Astrocyte (in vitro differentiated cells and primary cell): ENCODE data around the gene L1CAM. TPM values are rescaled to one million over a fixed set of nuclear protein-coding genes. Genes with fewer than 3 reads are reported as not detected.

Source experiments
- DNase-seq: peaks from one replicate; pipeline ENCODE4 v3.0.0-alpha.2; 2010; ENCODE audit warnings: low read depth
- FAIRE-seq: peaks from 2 replicates; lab custom pipeline; 2011; peaks lifted over from hg19 to GRCh38; lab: Jason Lieb, UNC
- H2AFZ ChIP-seq: 2 replicates; pipeline ENCODE4 v1.6.0; 2012; ENCODE audit warnings: low read depth, low read length, inconsistent platforms
- H3K27ac ChIP-seq: 2 replicates; pipeline ENCODE4 v1.5.1; 2011; ENCODE audit warnings: low read depth, low read length, inconsistent platforms
- H3K27me3 ChIP-seq: 2 replicates; pipeline ENCODE4 v1.6.0; 2011; ENCODE audit warnings: low read length, inconsistent platforms; ENCODE audit not compliant: insufficient read depth
- H3K36me3 ChIP-seq: 2 replicates; pipeline ENCODE4 v1.5.1; 2011; ENCODE audit warnings: low read length, inconsistent platforms; ENCODE audit not compliant: insufficient read depth
- H3K4me1 ChIP-seq: 2 replicates; pipeline ENCODE4 v1.5.1; 2011; ENCODE audit warnings: low read length, inconsistent platforms; ENCODE audit not compliant: insufficient read depth
- H3K4me2 ChIP-seq: 2 replicates; pipeline ENCODE4 v1.6.0; 2012; ENCODE audit warnings: low read length, inconsistent platforms
- H3K4me3 ChIP-seq: 2 replicates; pipeline ENCODE4 v1.5.1; 2011; ENCODE audit warnings: low read depth, mild to moderate bottlenecking, low read length, inconsistent platforms; ENCODE audit not compliant: insufficient read depth
- H3K79me2 ChIP-seq: 2 replicates; pipeline ENCODE4 v1.6.0; 2012; ENCODE audit warnings: mild to moderate bottlenecking, low read length, inconsistent platforms; ENCODE audit not compliant: insufficient read depth
- H3K9ac ChIP-seq: 2 replicates; pipeline ENCODE4 v1.6.0; 2012; ENCODE audit warnings: mild to moderate bottlenecking, low read length, inconsistent platforms
- H3K9me3 ChIP-seq: 2 replicates; pipeline ENCODE4 v1.5.1; 2012; ENCODE audit warnings: low read depth, mild to moderate bottlenecking, low read length, inconsistent platforms; ENCODE audit not compliant: insufficient read depth
- H4K20me1 ChIP-seq: 2 replicates; pipeline ENCODE4 v1.6.0; 2012; ENCODE audit warnings: low read length, inconsistent platforms; ENCODE audit not compliant: insufficient read depth
- H3K27ac Mint-ChIP-seq: one replicate; pipeline ENCODE4 v1.8.0; 2021; ENCODE audit warnings: mild to moderate bottlenecking, mixed read lengths; ENCODE audit not compliant: unreplicated experiment
- H3K27me3 Mint-ChIP-seq: one replicate; pipeline ENCODE4 v1.8.0; 2021; ENCODE audit warnings: low read depth, mixed read lengths; ENCODE audit not compliant: unreplicated experiment
- H3K36me3 Mint-ChIP-seq: one replicate; pipeline ENCODE4 v1.8.0; 2021; ENCODE audit warnings: low read depth, mixed read lengths; ENCODE audit not compliant: unreplicated experiment
- H3K4me1 Mint-ChIP-seq: one replicate; pipeline ENCODE4 v1.8.0; 2021; ENCODE audit warnings: low read depth, mixed read lengths; ENCODE audit not compliant: unreplicated experiment
- H3K4me3 Mint-ChIP-seq: one replicate; pipeline ENCODE4 v1.8.0; 2021; ENCODE audit warnings: mild to moderate bottlenecking, moderate library complexity, mixed read lengths; ENCODE audit not compliant: unreplicated experiment
- H3K9me3 Mint-ChIP-seq: one replicate; pipeline ENCODE4 v1.8.0; 2021; ENCODE audit warnings: mild to moderate bottlenecking, mixed read lengths; ENCODE audit not compliant: unreplicated experiment
- EZH2 ChIP-seq: IDR thresholded peaks from 2 replicates; pipeline ENCODE4 v1.6.1; 2012; ENCODE audit warnings: mild to moderate bottlenecking, low read length, inconsistent platforms; ENCODE audit not compliant: insufficient read depth
- total RNA-seq: library from RNA; stranded (reverse); gene quantifications from 2 replicates; pipeline ENCODE4 v1.2.1, GENCODE V29; 2021
- TF ChIP-seq, protein P1 (sequence below): IDR thresholded peaks from 2 replicates; pipeline ENCODE4 v1.5.1; 2011; ENCODE audit warnings: low read depth, mild to moderate bottlenecking, inconsistent platforms, low read length, moderate library complexity; ENCODE audit not compliant: insufficient read depth

L1CAM gene
- total RNA-seq, 1 donor from 2014 or later = 347 TPM

DNA sequence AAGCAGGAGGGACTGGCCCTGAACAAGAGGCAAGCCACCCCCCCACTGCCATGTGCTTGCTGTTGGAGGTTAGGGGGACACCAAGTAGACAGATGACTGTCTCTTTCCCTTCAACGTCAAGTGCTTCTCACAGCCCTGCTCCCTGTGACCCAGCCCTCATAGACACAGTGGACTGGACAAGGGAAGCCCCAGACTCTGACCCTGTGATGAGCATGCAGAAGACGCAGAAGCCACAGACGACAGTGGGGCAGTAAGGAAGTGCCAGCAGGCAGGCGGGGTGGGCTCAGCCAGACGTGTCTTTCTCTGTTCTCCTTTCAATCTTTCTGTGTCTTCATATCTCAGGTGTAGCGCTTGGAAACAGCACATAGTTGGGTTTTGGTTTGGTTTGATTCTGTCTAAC is 2.4 kb upstream of the L1CAM start:
- Histone ChIP-seq H2AFZ (no peak overlapping the region), H3K9ac (no peak overlapping the region), H3K9me3 (no peaks in the 10 kb centered on the region), H3K79me2 (no peaks in the 10 kb centered on the region), H3K4me3 (no peak overlapping the region), H3K4me1 (no peaks in the 10 kb centered on the region), H3K36me3 (no peaks in the 10 kb centered on the region), H3K27me3 (peaks cover 12% of the 10 kb centered on the region), H3K27ac (no peak overlapping the region), H3K4me2 (no peak overlapping the region), H4K20me1 (no peaks in the 10 kb centered on the region)
- H3K27ac Mint-ChIP-seq = no peak overlapping the region
- peaks cover 3% of the 10 kb centered on the region for H3K9me3 Mint-ChIP-seq
- no peak overlapping the region for H3K4me3 Mint-ChIP-seq
- DNase-seq (no peak), FAIRE-seq (no peak)
- TF ChIP-seq EZH2 = no peak
- TF ChIP-seq, protein P1, sequence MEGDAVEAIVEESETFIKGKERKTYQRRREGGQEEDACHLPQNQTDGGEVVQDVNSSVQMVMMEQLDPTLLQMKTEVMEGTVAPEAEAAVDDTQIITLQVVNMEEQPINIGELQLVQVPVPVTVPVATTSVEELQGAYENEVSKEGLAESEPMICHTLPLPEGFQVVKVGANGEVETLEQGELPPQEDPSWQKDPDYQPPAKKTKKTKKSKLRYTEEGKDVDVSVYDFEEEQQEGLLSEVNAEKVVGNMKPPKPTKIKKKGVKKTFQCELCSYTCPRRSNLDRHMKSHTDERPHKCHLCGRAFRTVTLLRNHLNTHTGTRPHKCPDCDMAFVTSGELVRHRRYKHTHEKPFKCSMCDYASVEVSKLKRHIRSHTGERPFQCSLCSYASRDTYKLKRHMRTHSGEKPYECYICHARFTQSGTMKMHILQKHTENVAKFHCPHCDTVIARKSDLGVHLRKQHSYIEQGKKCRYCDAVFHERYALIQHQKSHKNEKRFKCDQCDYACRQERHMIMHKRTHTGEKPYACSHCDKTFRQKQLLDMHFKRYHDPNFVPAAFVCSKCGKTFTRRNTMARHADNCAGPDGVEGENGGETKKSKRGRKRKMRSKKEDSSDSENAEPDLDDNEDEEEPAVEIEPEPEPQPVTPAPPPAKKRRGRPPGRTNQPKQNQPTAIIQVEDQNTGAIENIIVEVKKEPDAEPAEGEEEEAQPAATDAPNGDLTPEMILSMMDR = no peak
- peaks cover 7% of the 10 kb centered on the region for H3K4me1 Mint-ChIP-seq
- H3K36me3 Mint-ChIP-seq = no peaks in the 10 kb centered on the region
- peaks cover 4% of the 10 kb centered on the region for H3K27me3 Mint-ChIP-seq

DNA sequence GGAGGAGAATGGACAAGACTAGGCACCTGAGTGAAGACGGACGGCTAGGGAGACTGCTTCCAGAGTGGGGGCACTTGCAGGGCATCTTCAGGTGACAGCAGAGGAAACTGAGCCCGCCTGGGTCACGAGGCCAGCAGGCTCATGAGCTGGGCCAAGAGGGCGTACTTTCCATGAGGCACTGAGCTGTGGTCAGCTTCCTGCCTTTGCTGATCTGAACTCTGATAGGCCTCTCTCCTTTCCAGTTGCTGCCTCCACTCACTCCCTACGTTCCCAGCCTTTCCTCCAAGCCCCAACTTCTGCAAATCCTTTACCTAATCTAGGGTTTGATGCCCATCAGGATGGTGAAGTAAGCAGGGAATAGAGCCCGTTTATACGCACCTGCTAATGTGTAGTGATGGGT is 1.4 kb upstream of the L1CAM start:
- H4K20me1 ChIP-seq = no peaks in the 10 kb centered on the region
- no peak overlapping the region for H3K27ac Mint-ChIP-seq
- peaks cover 3% of the 10 kb centered on the region for H3K9me3 Mint-ChIP-seq
- H3K27me3 Mint-ChIP-seq = peaks cover 4% of the 10 kb centered on the region
- peak; percentile 64 for FAIRE-seq
- H3K4me1 Mint-ChIP-seq = peaks cover 3% of the 10 kb centered on the region
- H3K9ac ChIP-seq = no peak overlapping the region
- H3K36me3 ChIP-seq = no peaks in the 10 kb centered on the region
- H3K79me2 ChIP-seq = no peaks in the 10 kb centered on the region
- H3K4me3 ChIP-seq = no peak overlapping the region
- H3K9me3 ChIP-seq = no peaks in the 10 kb centered on the region
- H3K4me1 ChIP-seq = peaks cover 1% of the 10 kb centered on the region
- TF ChIP-seq, protein P1 = no peak
- no peak for TF ChIP-seq EZH2
- H3K27me3 ChIP-seq = peaks cover 12% of the 10 kb centered on the region
- no peak overlapping the region for H2AFZ ChIP-seq
- no peak overlapping the region for H3K4me3 Mint-ChIP-seq
- no peaks in the 10 kb centered on the region for H3K36me3 Mint-ChIP-seq
- H3K27ac ChIP-seq = no peak overlapping the region
- no peak for DNase-seq
- H3K4me2 ChIP-seq = no peak overlapping the region

DNA sequence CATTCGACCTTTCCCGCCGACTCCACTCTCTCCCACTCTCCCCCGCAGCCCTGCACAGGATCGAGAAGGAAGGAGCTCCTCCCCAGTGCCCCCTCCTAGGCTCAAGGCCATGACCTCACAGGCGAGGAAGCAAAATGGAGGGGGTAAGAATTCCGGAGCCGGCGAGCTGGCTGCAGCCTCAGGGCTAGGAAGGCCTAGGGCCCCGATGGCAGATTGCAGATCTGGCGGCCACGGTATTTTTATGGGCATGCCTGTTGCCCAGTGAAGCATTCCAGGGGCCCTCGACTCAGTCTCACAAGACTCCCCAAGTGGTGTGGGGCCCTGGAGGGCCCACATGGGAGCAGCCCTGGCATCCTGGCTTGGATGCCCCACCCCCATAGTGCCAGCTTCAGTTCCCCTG is 942 bp upstream of the L1CAM start:
- H3K4me3 ChIP-seq = no peak overlapping the region
- peaks cover 4% of the 10 kb centered on the region for H3K27me3 Mint-ChIP-seq
- FAIRE-seq (no peak), DNase-seq (no peak)
- H2AFZ ChIP-seq = no peak overlapping the region
- peaks cover 5% of the 10 kb centered on the region for H3K4me1 ChIP-seq
- H3K9me3 ChIP-seq = no peaks in the 10 kb centered on the region
- no peaks in the 10 kb centered on the region for H3K36me3 ChIP-seq
- TF ChIP-seq, protein P1 = no peak
- TF ChIP-seq EZH2 = no peak
- no peak overlapping the region for H3K9ac ChIP-seq
- no peak overlapping the region for H3K27ac ChIP-seq
- H3K79me2 ChIP-seq = no peaks in the 10 kb centered on the region
- no peak overlapping the region for H3K4me3 Mint-ChIP-seq
- no peak overlapping the region for H3K27ac Mint-ChIP-seq
- peaks cover 1% of the 10 kb centered on the region for H3K4me1 Mint-ChIP-seq
- no peaks in the 10 kb centered on the region for H4K20me1 ChIP-seq
- no peaks in the 10 kb centered on the region for H3K36me3 Mint-ChIP-seq
- H3K9me3 Mint-ChIP-seq = peaks cover 3% of the 10 kb centered on the region
- H3K27me3 ChIP-seq = peaks cover 12% of the 10 kb centered on the region
- H3K4me2 ChIP-seq = no peak overlapping the region
